Measurements from ENCODE around the gene CASK.
"Not testable (repeated sequence)": the region's sequence is repeated elsewhere in the genome, so short reads cannot be mapped to it uniquely, and the experiment has no call there.

The CASK gene

DNA sequence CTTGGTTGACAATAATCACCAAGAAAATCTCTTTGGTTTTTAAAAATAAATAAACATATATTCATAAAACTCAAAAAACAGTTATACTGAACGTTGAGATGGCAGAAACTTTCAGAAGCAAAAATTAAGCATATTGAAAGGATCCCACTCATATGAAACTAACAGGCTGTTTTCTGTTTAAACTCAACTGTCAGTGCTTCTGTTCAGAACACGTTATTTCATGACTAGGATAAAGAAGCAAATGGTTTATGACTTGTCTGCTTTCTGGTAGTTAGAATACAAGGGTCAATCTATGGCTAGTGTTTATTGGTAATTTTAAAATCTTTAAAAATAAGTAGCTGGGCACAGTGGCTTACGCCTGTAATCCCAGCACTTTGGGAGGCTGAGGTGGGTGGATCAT lies 195.2 kb downstream of the CASK start:
- DNase-seq = no peak

DNA sequence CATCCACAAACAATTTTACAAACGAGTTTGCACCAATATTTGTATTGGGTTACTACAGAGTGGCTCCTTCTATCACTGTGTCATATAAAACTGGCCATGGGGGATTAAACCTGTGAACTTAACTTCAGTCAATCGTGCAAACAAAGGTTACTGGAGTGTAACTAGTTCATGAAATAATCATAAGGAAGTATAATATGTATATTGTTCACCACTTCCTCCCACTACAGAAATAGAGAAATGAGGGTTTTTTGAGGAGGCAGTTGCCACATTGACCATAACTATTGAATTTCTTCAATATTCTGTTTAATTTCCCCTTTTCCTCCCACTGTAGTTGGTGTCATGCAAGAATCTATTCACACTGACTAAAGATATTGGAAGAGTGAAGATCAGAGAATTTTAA lies 199.5 kb downstream of the CASK start, which contains the start of gene GPR82:
TSS of gene GPR82 (plus strand) at position 356 of the 400 bp plus-strand sequence. CDS start 2,846 bp downstream, outside the sequence.
- no peak for DNase-seq

DNA sequence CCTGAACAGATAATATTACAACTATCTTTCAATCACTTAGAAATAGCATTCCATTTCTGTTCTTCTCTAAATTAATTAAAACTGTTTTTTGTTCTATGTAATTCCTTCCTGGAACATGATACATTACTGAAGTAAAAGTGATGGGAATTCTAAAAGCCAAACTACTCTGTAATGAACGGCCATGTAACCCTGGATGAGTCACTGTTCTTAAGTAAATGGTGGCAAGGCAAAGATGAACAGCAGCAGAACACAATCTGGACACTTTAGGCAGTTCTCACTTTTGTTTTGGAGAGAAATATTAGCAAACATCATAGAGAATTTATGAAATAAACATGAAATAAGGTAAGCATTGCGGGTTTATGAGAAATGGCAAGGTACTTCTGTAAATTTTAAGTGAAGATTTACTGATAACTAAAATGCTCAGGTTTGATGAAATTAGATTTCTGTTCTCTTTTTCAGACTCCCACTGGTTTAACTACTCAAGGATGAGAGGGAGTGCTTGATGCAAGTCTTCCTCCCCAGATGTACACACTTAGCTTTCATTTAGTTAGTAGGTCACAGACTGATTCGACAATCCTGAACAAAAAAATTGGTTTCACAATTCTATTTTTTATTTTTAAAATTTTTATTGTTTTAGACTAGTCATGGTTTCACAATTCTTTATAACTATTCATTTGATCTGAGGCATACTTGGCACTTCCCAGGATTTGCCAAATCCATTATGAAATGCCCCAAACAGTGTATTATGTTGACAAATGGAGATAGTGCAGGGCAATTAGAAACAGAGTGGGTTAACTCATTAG lies 200.3 kb downstream of the CASK start:
- no peak for DNase-seq

DNA sequence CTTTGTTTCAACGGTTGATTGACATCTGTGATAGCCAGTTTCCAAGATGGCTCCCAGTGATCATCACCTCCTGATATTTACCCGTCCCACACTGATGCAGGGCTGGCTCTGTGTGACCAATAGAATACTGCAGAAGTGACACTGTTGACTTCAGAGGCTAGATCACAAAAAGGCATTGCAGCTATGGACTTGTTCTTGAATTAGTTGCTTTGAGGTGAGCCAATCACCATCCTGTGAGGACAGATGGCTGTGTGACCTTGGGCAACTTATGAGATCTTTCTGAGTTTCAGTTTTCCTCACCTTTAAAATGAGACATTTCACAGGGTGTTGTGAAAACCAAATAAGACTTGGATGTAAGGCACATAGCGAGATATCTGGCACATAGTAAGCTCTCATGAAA lies 201.1 kb downstream of the CASK start:
- DNase-seq = no peak

DNA sequence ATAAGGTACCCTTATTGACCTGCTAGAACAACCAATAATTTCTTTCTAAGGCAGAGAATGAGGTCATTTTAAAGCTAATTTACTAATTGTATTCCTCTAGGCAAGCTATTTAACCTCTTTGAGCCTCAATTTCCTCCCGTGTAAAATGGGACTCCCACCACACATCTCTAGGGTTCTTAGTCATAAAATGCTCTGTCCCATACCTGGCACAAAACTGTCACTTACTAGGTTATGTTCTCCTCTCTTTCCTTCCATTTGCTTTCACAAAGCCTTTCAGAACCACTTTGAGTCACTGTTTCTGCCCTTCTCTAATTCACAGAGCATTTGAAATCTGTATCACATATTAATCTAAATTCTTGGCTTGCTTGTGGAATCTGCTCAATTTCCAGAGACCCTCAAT lies 201.8 kb downstream of the CASK start:
- no peak for DNase-seq

DNA sequence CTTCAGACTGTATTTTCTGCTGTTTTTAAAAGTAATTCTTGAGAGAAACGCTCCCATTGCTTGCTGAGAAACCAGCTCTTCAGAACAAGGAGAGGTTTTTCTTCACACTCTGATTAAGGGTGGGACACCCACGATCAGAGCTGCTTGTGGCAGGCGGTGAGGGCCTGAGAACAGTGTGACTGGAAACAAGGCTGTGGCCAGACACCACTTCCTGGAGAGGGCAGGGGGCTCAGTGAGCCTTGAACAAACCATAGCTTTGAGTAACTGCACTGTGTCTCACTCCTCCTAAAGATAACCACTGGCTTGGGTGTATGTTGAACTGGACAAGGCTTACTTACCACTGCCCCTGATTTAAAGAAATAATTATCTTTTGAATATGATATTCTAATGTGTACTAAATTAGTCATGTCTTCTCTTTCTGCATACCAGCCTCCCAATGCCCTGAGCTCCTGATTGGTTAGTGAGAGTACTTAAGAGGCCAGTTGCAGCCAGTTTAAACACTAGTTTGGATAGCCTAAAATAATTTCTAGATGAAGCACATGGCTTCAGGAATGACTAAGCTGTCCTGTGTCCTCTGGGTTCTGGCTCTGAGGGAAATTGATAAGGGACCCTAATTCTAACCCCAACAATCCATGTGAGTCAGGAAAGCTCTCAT lies 203.1 kb downstream of the CASK start:
- peak; percentile 40 for DNase-seq

DNA sequence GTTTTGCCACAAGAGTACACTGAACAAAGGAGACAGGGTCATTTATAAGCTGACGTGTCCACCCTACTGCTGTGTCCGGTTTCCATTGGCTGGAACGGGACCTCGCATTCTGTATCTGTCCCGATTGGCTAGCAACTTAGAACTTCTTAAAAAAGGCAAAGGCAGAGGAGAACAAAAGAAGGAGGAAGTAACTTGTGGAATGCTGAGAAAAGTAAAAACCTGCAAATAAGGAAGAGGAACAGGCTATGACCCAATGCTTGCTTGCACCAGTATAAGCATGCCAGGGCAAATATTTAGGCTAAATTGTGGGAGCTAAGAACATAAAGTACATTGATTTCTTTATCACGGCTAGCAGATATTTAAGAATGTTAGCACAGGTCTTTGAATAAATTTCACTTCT lies 203.7 kb downstream of the CASK start:
- DNase-seq = not testable (repeated sequence)

DNA sequence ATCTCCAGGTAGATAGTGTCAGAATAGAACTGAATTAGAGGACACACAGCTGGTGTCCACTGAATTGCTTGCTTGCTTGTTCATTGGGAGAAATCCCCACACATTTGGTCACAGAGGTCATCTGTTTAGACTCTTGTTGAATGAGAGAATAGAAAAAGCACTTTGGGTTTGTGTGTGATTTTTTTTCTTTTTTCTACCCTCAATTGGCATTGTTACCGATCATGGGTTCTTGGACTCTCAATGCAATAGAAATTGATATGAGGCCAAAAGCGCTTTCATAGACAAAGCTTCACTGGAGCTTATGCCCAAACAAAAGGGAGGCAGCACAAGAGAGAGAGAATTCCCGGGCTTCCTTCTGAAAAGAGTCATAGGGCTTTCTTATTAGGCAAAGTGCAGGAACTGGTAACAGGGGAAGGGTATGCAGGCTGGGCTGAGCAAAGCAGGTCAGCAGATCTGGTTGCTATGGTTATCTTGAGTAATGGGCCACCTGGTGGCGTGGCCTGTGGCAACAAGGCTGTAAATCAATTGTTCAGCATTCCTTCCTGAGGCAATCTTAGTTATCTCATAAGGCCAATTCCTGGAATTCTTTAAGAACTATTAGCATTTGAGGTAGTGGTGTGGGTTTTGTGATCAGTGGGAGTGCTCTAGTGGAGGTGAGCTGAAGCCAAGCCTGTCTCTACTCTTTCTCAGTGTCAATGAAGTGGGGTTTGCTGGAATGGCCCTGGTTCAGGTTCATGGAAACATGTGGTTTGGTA lies 204.7 kb downstream of the CASK start:
- no peak for DNase-seq

DNA sequence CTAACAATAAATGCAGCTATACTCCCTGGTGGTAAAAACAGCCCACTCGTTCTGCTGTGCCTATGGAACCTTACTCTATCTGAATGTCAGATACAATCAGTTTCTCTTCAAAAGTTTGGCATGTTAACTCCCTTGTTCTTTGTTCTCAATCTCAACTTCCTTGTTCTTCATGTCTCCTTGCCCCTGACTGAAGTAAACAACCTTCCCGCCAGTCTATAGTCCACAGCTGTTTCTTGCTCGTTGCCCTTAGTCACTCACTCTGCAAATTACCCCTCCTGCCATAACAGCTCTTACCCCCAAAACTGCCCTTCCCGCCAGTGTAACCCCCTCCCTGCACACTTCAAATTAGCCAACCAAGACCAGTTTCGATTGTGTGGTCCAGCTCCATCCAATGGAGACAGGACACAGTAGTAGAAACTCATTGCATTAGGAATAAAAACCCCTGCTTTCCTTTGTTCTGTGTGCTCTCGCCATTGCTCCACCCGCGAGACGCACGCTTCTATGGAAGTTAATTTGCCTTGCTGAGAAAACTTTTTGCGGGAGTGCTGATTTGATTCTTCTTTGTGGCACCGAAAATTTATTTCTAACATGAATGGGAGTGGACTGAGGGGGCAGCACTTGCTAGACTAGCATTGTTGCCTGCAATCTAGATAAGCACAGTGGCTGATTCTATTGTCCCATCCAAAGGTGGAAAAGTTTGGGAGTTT lies 206.4 kb downstream of the CASK start:
- DNase-seq = no peak

DNA sequence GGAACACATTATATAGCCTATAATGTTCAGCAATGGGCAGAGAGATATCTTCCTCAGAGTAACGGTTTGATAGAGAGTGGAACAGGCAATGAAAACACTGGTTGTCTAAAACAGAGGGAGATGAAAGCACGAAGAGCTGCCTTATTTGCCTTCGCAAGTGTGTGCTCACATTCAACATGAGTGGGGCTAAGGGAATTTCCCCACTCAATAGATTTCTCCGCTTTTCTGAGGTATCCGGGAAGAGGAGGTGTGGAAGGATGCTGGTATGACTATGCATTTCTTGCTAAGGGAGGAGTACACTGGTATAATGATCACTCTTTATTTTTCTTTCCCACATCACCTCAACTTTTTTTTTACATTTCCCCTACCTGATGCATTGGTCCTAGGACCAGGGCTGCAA lies 207.1 kb downstream of the CASK start:
- DNase-seq = no peak

DNA sequence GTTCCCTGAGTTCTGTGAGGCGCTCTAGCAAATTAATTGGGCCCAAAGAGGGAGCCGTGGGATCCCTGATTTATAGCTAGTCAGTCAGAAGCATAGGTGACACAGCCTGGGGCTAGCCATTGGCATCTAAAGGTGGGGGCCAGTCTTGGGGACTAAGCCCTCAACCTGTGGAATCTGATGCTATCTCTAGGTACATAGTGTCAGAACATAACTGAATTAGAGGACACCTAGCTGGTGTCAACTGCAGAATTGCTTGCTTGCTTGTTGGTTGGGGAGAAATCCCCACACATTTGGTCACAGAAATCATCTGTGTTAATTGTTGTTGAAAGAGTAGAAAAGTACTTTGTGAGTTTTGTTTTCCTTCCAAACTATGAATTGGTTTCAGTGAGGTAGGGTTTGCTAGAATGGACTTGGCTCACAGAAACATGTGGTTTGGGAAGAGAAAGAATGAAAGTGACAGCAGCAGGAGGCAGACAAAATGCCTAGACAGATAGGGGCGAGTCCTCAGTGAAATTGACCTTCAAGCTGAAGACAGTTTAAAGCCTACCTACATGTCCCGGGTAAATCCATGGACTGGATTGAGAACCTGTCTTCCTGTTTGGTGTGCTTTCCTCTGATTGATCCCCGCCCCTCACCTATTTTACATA lies 212.2 kb downstream of the CASK start:
- no peak for DNase-seq

DNA sequence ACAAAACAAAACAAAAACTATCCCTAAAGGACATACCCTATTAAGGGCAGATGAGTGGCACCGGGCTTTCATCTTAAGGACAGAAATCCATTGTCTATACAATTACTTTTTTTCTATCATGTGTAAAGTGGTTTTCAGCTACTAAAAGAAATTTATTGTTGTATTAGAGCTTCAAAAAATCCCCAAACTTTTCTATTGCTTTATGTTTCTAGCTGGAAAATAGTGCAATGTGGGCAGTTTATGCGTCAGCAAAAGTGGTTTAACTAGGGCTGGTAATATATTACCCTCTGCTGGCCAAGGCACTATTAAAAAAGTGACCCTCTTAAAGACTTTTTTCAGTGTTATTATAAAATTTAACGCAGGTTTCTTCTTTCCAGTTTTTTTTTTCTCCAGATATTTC lies 214.9 kb downstream of the CASK start:
- DNase-seq = no peak

DNA sequence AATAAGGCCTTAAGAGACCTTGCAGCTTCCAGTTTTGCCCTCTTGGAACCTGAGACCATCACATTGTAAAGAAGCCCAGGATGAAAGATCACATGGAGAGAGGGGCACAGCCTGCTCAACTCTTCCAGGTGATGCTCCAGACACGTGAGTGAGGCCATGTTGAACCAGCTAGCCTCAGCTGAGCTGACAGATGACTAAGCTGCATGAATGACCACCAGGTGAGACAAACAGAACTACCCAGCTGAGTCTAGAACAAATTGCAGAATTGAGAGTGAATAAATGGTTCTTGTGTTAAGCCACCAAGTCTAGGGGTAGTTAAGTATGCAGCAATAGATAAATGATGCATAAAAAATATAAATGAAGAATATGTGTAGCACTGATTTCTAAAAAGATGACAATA lies 216.1 kb downstream of the CASK start:
- DNase-seq = no peak

DNA sequence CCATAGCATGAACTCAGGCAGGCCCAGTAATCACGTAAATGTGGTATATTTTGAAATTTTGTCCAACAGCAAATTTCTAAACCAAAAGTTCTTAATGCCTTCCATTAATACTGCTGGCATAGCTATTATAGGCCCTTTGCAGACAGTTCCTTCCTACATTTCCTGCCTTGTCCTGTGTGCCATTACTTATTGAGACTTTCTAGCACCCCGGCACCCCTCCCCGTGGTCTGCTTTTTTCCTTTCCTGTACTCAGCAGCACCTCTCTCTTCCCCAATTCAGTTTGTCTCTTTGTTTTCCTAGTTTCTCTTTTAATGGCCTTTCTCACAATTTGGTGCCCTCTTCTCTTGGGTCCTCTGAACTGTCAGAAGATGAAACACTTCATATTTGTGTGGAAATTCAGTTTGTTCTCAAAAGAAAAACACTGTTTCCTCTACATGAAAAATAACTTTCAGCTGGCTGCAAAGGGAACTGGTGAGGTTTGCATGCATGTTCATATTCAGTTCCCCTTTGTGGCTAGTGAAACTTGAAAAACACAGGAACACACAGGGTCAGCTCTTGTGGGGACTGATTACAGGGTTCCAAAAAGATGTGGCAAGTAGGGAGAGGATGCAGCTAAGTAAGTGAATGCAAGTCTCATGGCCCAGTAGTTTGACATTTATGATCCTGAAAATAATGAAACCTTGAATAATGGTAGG lies 217.5 kb downstream of the CASK start:
- DNase-seq = no peak

DNA sequence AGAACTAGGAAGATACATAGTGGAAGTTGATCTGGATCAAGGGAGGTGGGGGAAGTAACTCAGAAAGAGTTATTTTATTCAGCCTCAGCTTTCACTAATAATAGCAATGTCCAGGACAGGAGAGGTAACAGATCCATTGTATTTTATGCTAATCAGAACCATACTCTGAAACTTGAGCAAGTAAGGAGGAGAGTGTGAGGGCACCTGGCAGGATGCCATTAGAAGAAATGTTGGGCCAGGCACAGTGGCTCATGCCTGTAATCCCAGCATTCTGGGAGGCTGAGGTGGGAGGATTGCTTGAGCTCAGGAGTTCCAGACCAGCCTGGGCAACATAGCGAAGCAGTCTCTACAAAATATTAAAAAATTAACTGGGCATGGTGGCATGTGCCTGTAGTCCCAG lies 218.3 kb downstream of the CASK start:
- no peak for DNase-seq

DNA sequence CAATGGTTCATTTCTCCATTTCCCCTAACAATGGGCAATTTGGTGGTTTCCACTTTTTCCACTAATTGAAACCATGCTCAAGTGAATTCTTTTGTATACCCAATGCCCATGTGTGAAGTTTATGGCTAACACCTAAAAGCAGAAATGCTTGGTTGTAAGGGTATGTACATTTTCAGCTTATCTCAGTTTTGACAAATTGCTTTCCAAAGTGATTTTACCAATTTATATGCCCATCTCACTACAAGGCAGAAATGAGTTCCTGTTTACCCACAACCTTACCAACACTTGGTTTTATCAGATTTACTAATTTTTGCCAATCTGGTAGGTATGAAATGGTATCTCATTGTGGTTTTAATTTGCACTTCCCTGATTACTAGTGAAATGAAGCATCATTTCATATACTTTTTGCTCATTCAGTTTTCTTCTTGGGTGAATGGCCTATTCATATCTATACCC lies 219.8 kb downstream of the CASK start:
- no peak for DNase-seq

DNA sequence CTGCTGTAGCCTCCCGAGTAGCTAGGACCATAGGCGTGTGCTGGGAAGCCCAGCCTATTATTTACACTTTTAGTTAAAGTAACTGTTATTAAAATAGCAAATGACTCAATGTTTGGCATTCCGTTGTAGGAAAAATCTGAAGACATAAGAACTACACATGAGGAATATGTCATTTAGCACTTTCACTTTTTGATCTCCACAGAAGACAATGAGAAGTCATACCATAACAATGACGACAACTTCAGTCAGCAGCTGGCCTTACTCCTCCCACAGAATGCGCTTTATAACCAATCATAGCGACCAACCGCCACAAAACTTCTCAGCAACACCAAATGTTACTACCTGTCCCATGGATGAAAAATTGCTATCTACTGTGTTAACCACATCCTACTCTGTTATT lies 227.9 kb downstream of the CASK start:
- peak; percentile 22 for DNase-seq

DNA sequence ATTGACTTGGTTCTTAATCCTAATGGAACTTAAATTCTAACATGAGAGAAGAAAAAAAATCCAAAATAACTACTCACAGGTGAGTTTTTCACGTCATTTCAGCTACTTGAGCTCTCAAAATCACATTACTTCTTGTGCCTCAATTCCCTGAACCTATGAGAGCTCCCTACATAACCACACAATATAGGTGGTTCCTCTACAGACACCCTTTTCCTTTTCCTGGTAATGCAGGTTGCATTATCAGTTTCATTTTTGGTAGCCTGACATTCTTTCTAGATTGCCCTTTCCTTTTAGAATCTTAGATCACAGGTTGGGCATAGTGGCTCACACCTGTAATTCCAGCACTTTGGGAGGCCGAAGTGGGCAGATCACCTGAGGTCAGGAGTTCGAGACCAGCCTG lies 230.3 kb downstream of the CASK start:
- no peak for DNase-seq

DNA sequence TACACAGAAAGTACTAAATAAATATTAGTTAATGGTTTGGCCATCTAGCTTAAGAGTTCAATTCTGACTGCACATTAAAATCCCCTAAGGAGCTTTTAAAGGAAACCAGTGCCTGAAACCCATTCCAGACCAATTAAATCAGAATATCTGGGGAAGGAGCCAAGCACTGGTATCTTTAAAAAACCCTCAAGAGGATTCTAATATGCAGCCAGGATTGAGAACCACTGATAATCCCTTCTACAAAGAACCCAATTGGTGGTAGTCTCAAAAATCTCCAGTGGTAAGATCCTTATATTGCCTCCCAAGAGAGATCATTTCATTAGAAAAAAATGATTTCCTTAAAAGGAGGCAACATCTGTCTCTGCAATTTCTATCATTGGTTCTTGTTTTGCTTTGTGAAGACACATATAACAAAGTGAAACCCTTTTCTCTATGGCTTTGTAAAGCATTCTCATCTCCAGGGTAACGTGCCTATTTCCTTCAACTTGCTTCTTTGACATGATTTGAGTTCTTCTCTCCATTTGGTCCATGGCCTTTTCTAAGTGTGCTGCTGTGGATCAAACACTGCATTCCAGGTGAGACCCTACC lies 231.1 kb downstream of the CASK start:
- DNase-seq = no peak

DNA sequence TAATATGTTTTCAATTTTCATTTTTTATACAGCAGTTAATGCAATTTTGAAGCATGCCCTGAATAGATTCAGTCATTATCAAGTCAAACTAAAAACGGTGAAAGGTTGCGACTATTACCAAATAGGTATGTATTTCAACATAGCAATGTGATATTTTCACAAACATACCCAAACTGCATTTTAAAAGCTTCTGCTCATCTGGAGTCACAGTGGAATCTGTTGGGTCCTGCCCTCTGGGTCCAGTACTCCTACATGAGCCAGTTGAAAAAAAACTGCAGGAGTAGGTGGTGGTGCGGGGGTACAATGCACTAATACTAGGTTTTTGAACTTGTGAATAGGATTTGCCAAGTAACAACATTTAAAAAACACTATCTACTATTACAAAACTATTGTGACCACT lies 233.6 kb downstream of the CASK start:
- DNase-seq = no peak

DNA sequence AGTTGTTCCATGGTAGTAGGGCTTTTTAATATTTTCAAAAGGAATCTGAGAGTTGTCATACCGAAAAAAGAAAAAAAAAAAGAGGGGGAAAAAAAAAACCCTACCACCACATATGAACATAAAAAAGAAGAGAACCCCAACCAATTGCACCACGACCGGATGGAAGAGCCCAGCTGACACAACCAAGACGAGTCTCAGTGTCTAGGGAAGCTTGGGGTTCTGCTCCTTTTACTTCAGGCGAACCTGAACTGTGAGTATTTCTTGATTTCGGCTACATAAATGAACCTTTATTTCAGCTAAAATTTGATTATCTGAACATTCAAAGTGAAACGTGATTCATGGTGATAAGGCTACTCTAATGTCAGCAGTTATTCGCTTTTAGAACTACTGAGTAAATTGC lies 234.5 kb downstream of the CASK start, which contains the start of gene GPR34:
TSS of gene GPR34 (plus strand) at position 139 of the 400 bp plus-strand sequence. CDS start 6,661 bp downstream, outside the sequence.
- peak; percentile 14 for DNase-seq
